CD4-positive, alpha-beta T cell treated with Interleukin-2 at 100 ng/mL for 4 hours (primary cell): Measurements from ENCODE around the gene DIP2B.
"Not testable (repeated sequence)": the region's sequence is repeated elsewhere in the genome, so short reads cannot be mapped to it uniquely, and the experiment has no call there.

Experiments
- DNase-seq: peaks from one replicate; pipeline ENCODE4 v3.0.0-alpha.2; 2020; ENCODE audit warnings: low spot score

DIP2B gene

GRCh38 chr12:50504798-50505674 is at the start of gene DIP2B:
DIP2B (plus strand) TSS chr12:50504985; CDS start chr12:50505141, 156 bp downstream.
- DNase-seq: peak; percentile 95

DNA sequence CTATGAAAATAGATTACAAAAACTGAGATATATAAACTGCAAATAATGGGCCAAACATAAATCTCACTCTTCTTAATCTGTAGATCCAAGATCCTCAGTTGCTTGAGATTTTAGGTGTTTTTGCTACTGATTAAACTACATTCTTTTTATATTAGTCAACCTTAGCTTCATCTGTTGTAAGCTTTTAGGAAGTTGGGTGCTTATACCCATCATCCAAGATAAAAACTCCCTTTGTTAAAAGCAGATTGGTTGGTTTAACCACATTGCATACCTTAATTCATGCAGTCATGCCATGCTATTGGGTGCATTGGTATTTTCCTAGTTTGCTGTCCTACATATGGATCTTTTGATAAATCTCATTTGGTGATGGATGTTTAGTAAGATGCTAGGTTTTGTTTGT is 46.2 kb upstream of the DIP2B start:
- no peak for DNase-seq

DNA sequence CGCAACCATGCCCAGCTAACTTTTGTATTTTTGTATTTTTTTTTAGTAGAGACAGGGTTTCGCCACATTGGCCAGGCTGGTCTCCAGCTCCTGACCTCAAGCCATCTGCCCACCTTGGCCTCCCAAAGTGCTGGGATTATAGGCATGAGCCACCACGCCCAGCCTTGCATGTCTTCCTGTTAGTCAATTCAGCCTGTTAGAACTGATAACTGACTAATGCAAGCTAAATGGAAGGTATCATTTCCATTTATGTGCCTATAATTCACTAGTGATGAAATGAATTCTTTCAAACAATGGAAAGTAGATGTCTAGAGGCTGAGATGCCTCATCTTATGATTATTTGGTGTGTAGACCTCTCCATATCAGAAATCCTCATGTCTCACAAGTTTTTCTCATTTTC is 37.3 kb upstream of the DIP2B start:
- no peak for DNase-seq

GRCh38 chr12:50477241-50477832 is 27.4 kb upstream of the DIP2B start:
- no peak for DNase-seq

- no peak for DNase-seq
These were observed 22.2 kb upstream of the DIP2B start for GRCh38 chr12:50482571-50482970.

DNA sequence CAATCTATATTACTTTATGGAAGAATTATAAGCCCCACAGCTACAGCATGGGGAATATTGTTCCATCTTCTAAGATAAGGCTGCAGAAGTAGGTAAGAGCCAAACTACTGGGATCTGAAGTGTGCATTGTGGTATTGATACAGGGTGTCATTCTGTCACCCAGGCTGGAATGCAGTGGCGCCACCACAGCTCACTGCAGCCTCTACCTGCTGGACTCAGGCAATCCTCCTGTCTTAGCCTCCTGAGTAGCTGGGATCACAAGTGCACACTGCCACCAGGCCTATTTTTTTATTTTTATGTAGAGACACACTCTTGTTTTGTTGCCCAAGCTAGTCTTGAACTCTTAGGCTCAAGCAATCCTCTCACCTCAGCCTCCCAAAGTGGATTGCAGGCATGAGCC is 21.3 kb upstream of the DIP2B start:
- no peak for DNase-seq

DNA sequence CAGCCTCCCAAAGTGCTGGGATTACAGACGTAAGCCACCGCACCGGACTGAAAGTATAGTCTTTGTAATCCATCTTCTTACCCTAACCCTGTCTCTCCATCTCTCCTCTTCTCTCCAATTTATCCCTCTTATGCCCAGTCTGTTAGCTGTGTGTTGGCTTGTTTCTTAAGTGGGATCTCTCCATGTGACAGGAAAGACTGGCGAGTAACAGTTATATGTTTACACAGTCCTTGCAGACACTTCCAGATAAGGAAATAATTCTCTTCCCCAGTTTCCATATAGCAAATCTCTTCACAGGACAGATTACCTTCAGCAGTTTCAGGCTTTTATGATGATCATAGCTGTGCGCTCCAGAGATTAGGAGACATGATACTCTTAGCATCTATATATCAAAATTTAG is 16.0 kb upstream of the DIP2B start:
- no peak for DNase-seq

DNA sequence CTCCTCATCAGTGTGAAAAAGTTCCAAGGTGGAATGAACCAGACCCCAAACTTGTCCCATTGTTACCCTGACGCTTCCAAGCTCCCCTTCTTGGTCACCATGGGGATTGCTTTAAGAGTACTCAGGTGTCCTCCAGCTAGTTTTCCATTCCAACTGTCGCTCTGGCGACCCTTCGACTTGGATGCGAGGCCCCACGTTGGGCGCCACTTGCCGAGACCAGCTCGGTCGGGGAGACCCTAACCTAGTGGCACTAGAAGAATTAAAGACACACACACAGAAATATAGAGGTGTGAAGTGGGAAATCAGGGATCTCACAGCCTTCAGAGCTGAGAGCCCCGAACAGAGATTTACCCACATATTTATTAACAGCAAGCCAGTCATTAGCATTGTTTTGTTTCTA is 6.7 kb upstream of the DIP2B start:
- not testable (repeated sequence) for DNase-seq

DNA sequence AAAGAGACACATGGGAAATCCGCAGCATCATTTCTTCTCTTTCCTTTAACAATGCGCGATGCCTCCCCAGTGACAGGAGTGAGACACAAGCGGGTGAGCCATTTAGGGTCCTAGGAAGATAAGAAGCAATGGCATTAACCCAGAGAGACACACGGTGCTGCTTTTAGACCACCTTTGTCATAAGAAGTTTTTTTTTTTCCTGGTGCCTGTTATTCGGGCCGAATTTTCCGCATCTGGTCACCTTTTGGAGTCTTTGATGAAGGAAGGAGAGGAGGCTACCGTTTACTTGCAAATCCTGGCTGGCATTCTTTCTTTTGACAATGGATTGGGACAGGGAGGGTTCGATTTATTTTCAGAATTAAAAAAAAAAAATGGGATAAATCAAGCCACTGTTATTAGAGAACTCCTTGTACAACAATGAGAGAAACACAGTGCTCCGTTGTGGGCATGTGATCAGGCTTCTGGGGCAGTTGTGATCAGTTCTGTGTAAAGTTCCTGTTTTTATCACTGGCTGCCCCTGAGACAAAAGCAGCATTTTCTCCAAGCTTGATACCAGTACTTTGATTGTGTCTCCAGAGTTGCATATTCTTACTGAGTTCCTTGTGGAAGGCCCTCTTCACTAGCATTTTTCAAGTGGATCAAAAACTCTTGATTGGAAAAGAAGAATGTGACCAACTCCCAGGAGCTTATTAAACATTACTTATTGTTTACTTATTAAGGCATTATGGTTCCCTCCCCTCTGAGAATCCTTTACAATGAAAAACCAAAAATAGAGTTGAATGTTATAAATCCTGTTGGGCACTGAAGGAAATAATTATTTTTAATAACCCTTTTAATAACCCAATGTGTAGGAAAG is 1.1 kb downstream of the DIP2B start:
- no peak for DNase-seq

DNA sequence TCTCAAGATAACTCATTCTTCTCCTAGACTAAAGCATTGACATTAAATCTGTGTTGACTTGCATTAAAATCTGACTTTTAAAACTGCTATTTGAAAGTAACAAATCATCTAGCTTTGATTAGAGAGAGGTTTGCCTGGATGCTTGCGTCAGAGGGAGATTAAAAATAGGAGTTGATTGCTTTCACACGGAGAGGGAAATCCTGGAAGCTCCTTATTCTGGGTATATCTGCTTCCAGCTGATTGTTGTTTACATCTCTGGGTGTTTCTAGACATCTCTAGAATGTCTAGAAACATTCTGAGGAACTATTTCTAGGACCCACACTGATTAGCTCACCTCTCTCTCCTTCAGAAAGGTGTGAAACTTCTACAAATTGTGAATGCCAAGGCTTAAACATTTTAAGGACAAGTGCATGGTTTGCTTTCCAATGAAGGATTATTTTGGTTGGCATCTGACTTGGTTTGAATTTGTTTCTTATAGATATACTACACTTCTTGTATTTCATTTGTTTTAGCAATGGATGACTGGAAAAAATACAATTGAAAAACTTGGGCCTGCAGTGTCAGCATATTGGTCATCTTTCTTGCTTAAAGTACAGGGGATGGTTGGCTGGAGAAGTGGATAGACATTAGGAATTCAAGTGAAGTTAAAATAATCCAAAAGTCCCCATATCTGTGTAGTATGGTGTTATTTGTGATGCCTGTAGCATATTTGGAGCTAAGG is 2.1 kb downstream of the DIP2B start:
- DNase-seq: no peak

DNA sequence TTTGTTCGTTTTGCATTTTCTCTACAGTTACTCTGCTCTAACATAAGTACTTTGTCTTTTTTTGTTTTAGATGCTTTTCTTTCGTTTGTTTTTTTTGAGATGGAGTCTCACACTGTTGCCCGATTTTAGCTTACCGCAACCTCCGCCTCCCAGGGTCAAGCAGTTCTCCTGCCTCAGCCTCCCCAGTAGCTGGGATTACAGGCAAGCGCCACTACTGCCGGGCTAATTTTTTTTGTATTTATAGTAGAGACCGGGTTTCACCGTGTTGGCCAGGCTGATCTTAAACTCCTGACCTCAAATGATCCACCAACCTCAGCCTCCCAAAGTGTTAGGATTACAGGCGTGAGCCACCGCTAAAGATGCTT is 2.7 kb downstream of the DIP2B start:
- no peak for DNase-seq

DNA sequence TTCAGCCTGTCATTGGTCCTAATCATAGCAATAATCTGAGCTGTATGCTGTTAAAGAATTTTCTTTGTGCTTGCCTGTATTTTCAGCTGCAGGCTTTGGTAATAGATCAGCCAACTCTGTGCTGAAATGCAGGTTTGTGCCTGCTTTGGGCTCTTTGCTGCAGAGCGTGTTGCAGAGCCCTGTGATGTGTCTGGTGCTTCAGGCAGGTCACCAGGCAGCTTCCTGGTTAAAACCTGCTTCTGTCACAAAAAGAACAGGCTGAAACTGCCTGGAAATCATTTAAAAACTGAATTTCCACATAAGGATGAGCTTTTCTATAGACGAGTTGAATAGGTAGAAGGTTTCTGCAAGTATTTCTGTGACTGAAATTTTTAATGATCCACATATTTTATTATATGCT is 3.1 kb downstream of the DIP2B start:
- no peak for DNase-seq

GRCh38 chr12:50508414-50508813 is 3.6 kb downstream of the DIP2B start:
- no peak for DNase-seq

- DNase-seq: no peak
These were observed 4.3 kb downstream of the DIP2B start for GRCh38 chr12:50508970-50509663.

DNA sequence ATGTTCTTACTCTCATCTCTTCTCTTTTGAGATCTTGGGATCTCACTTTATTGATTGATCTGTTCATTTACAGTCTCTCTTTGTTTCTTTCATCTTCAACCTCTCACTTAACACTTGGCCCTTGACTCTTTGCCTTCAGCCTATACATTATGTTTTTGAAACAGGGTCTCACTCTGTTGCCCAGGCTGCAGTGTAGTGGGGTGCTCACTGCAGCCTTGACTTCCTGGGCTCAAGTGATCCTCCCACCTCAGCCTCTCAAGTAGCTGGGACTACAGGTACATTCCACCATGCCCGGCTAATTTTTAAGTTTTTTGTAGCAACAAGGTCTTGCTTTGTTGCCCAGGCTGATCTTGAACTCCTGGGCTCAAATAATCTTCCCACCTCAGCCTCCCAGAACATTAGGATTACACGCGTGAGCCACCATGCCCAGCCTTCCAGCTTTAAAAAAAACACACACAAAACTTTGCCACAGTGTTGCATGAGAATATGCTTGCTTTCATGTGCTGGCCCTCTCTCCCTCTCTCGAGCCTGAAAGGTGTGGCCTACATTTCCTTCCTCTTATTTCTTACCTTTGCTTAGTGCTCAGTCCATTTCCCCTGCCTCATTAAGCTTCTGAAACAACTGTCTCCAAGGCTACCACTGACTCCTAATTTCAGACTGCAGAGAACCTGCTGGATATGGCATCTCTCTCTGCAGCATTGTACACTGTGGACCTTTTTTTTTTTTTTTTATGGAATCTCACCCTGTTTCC is 9.9 kb downstream of the DIP2B start:
- no peak for DNase-seq

DNA sequence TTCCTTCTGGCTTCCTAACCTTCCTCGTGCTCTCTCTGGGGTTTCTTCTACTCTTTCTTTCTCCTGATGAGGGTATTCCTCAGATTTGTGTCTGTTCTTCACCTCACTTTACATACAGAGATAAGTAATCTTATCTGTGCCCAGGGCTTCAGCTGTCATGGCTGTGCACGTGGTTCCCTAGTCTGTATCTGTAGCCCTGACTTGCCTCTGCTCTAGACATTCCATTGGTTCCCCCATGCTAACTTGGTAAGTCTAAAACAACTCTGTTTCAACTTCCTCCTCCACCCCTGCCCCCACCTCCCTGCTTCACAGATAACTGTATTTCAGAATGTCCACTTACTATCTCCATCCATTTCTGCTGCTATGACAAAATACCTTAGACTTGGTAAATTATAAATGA is 10.8 kb downstream of the DIP2B start:
- no peak for DNase-seq

GRCh38 chr12:50517421-50518048 is 12.8 kb downstream of the DIP2B start:
- DNase-seq: peak; percentile 46

GRCh38 chr12:50518090-50518489 is 13.3 kb downstream of the DIP2B start:
- DNase-seq: no peak

- DNase-seq: no peak
These were observed 14.6 kb downstream of the DIP2B start for GRCh38 chr12:50519353-50519752.
